HG03571 (cell line): ENCODE data around the gene OAT.

Experiments
- ATAC-seq: cut with Tn5 transposase; IDR thresholded peaks from one replicate; pipeline ENCODE4 v1.9.1; 2021; ENCODE audit not compliant: unreplicated experiment

Gene OAT

DNA sequence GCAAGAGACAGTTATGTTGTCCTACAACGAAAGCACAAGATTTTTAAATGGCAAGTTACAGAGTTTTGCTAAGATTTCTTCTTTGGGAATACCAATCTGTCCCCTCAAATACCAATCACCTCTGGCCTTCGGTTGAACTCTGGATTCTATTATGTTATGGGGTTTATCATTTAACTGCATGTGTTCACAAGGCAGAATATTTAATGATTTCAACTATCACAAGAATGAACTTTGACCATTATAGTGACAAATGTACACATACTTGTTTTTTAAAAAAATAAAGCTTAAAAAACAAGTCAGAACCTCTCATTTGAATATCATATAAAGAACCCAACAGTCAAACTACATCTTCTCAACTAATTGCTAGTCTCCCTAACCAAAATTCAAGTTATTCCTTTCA lies 11.3 kb downstream of the OAT start:
- no peak for ATAC-seq

DNA sequence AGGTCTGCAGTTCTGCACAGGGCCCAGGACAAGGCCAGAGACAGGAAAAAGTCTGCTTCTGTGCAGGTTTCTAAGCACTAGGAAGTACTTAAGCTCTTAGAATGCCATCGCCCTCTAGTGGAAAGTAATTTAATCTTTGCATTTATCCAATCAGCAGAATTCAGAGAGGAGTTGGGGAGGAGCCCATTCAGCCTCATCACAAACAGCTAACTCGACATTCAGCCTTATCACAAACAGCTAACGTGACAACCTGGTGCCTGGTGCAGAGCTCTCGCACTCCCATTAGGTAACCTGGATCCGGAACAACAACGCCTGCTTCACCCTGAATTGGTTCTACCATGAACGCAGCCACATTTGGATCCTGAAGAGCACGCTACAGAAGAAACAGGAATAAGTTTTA lies 15.2 kb downstream of the OAT start:
- peak; percentile 75 for ATAC-seq

DNA sequence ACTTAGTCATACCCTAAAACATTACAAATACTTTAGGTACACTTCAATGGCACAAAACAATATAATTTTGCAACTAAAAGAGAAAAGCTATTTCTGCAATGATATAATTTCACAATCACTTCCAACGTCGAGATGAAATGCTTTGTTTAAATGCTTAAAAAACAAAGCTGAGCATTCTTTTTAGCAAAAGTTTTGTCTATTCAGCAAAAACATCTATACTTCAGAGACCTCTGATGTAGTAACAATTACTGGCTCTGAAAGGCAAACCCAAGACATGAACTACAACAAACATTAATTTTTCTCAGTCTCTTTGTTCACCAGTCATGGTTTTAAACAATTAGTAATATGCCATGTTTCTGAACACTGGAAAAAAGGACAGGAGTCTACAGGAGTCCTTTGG lies 16.4 kb downstream of the OAT start:
- no peak for ATAC-seq

DNA sequence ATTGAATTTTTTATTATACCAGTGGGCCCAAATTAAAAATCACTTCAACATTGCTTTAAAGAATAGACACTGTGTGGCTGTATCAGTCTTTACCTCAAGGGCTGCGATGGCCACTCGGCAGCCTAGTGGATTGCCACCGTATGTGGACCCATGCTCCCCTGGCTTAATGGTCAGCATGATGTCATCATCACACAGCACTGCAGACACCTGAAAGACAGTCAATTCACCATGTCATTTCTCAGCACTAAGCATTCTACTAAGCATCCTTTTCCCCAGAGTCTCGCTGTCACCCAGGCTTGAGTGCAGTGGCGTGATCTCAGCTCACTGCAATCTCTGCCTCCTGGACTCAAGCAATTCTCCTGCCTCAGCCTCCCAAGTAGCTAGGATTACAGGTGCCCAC lies 17.1 kb downstream of the OAT start:
- no peak for ATAC-seq

DNA sequence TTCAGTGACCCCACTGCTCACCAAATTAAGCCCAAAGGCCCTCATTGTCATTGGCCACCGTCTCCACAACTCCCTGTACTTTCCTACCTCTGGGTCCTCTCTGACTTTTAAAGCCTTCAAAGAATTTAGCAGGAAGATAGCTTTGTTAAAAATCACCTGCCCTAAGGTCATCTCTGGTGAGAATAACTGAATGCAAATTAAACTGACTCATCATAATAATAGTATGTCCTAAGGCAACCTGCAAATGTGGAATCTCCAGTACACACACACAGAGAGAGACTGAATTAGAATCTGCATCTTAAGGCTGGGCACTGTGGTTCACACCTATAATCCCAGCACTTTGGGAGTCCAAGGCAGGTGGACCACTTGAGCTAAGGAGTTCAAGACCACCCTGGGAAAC lies 24.1 kb downstream of the OAT start:
- ATAC-seq = no peak

DNA sequence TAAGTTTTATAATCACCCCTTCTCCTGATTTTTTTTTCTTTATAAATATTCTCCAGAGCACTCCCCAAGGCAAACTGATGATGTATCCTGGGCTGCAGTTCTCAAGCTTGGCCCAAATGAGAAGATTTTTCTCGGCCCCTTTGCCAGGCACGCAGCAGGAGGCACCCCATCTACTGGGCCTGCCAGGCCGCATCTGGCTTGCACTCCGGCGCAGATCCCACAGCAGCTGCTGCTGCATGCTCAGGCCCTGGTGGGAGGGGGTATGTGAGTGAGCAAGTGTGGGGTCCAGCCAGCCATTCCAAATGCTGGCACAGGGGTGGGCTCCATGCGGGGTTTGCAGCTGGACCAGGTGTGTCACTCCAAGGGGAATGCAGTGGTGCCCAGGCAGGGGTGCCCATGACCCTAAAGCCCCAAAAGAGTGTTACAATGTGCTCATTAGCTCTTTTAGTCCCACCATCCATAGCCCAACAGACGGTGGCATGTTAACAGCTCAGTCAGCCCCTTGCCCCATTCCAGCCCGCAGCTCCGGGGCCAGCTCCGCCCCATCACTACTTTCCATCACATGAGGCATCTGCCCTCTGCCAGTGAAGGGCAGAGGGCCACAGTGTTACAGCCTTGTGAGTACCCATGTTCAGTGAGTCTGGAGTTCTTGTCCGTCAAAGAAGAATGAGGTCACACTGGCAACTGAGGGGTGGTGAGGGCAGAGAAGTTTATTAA lies 25.9 kb downstream of the OAT start:
- no peak for ATAC-seq

DNA sequence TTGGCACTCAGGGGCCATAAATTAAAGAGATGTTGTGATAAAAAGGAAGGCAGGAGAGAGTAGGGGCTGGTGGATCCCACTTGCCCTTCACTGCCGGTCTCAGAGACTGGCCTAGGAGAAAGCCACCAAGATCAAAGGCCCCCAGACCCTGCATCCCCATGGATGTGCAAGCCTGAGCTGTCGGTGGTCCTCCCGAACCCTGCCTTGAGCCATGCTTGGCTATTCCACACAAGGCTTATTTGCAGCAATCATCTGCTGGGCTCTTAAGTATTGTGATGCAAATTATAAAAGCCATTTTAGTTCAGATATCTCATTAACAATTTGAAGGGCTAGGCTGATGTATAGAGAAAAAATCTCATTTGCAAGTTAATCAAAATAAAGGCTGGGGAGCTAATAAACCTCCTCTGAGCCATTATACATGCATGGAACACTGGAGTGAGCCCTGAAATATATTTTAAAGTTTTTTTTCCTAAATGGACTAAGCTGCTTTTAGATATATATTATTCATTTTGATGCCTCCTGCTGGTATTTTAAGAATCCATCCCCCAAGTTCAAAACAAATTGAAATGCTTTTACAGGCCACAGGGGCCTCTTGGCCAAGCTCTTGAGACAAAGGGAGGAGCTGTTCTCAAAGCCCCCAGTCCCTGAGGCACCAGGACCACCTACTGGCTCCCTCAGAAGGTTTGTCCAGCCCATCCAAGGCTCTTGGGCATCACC lies 28.1 kb downstream of the OAT start:
- no peak for ATAC-seq

DNA sequence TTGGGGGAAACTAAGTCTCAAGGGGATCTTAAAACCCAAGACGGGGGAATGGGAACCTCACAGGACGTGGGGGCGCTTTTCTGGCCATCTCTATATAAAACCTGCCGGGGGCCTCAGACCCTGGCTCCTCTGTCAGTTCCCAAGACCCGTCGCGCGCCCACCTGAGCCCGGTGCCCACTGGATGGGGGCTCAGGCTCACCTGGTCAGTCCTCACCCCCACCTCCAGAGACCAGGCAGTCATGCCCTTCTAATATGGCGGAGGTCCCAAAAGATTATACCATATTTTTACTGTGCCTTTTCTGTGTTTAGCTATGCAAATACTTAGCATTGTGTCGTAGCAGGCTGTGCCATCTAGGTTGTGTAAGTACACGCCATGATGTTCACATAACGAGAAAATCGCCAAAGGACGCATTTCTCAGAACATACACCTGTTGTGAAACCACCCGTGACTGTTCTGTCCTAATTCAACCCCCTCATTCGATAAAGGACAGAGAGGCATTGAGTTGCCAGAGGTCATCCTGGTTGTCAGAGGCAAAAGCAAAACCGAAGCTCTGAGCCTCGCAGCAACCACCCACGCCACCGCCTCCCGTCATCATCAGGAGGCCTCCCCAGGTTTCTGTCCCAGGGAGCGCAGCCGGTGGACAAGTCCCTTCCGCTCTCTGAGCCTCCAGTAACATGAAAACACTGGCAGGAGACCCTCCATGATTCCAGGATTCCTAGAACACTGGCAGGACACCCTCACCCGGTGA lies 28.9 kb downstream of the OAT start:
- ATAC-seq = no peak

DNA sequence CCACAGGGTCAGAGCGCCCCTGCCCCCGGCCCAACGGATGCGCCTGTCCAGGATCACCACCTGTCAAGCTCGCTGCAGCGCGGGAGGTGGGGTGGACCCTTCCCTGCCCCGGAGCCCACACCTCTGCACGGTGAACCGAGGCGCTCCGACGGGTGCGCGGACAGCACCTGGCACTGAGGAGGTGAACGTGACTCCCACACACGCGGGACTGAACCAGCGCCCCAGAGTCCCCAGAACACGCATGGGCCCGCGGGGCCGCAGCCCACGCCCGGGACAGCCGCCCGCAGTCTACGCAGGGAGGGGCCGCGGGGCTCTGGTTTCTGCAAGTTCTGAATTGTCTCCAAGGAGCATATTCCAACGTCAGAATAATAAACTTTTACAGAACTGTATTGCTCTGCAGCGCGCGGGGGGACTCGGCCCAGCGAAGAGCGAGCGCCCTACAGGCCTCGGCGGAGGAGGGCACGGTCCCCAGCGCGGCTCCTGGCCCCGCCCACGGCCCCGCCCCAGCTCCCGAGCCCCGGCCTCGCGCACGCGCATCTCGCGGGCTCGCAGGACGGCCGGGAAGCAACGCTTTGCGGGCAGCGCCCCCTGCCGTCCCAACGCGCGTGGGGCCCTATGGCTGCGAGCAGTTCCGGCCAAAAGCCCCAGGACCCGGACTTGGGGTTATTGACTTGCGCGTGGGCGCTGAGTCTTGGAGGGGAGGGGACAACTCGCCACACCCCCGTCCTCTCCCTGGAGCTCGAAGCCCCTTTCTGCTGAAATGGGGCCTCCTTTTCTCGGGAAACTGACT lies 29.7 kb downstream of the OAT start:
- ATAC-seq = peak; percentile 74

DNA sequence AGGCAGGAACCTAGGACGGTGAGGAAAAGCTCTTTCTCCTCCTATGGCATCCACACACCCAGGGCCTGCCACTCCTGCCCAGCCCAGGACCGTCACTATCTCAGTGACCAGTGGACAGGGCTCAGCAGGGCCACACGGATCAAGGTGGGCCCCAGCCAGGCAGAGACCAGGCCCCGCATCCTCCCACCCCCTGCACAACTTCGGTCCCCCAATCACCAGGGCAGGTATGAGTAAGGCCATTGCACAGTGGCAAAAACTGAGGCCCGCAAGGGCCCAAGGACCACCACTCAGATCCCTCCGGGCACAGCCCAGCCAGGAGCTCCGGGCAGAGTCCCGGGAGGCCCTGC lies 30.3 kb downstream of the OAT start:
- no peak for ATAC-seq

DNA sequence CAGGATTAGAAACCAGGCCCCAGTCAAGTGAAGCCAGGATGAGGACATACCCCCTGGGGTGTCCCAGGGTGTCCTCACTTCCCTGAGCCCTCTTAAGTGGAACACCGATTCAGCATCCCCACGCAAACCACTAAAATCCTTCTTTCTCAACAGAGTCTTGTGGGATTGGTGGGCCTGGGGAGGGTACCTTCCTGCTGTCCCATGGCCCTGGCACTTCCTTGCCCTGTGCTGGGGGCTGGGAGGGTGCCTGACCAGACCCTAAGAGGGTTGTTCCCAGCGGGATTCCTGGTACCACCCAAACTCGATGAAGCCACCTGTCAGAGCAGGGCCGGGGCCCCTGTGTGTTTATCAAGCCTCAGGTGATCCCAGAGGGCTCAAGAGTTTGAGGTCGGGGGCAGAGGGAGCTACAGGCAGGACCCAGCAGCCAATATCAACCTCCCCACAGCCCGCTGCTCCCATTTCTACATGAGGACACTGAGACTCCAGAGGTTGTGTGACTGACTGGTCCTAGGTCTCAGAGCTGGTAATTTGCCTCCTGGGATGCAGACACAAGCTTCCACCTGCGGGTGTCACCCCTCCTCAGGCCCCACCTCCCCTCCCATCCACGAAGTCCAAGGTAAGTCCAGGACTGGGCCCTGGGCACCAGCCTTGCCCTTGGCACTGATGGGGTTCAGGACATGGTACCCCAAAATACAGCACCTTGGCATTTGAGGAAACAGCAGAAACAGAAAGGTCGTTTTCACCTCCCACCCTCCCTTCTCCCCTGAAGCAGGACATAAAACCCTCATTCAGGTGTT lies 31.4 kb downstream of the OAT start:
- no peak for ATAC-seq

DNA sequence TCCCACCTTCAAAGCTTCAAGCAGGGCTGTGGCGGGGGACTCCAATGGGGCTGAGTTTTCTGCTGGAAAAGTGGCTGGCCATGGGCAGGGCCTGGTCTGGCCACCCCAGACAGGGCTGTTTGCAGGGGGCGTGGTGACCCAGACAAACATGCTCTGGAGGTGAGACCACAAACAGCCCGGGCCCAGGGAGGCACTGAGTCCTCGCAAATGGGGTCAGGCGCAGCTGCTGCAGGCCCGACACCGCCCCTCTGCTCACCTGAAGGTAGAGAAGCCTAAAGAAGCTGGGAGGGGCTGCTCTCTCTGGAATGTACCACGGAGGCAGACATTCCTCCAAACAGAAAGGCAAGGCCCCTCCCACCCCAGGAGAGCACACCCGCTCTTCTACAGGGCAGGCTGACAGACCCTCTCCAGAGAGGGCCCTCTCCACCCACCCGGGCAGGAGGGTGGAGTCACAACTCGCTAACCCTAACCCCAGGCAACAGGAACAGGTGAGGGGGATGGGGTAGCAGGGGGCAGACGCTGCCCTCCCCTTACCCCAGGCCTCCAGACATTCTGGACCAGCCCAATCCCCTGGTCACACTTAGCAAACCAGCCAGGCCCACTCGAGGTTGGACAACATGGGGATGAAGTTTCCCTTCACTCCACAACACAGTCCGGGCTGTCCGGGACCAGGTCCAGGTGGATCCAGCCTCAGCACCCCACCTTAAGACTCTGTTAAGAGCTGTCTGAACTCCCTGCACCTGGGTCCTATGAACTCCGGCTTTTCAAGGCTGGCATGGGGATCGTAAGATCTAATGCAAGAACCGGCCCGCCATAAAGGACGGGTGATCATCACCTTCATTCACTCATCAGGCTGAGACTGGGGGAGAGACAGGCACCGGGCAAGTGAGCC lies 32.3 kb downstream of the OAT start:
- ATAC-seq = no peak

DNA sequence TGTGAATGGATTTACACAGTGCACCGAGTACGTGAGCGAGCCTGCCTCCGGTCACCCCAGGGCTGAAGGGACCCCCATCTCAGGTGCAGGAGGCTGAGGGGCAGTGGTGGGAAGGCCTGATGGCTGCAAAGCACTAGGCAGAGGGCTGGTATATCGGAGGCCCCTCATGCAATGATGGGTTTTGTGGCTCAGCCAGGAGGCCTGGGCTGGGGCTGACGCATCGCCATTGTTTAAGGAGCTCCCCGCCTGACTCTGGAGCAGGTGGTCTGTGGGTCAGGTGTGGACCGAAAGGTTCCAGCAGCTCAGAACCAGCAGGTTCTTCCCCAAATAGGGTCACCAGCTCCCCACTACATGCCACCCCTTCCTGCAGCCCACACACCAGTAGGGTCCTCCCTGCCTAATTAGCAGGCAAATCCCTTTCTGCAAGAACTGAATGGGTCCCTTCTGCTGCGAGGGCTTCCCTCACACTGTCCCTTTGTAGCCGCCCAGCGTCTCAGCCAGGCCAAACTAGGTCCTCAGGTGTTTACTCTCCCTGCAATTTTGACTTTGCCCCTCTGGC lies 33.0 kb downstream of the OAT start:
- ATAC-seq = no peak

DNA sequence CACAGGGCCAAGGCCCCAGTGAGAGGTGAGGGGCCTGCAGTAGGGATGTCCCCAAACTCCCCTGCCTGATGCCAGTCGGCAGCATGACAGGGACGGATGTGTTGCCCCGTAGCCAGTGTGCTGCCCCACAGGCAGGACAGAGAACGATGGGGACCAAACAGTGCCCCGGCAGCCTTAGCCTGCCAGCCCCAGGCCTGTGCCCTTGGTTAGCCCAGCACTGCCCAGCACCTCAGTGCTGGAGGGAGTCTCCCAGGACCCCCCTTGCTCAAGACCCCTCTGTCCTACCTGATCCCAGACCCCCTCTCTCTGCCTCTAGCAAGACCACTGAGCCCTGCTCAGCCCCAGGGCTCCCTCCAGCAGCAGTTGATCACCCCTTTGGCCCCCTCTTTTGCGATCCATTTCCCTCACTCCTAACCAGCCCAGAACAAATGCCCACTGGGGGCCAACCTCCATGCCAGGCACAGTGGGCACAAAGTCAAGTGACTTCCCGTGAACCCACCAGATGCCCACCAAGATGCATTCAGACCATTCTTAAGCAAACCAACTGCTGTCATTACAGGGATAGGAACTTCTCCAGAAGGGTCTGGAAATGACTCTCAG lies 34.0 kb downstream of the OAT start:
- no peak for ATAC-seq

DNA sequence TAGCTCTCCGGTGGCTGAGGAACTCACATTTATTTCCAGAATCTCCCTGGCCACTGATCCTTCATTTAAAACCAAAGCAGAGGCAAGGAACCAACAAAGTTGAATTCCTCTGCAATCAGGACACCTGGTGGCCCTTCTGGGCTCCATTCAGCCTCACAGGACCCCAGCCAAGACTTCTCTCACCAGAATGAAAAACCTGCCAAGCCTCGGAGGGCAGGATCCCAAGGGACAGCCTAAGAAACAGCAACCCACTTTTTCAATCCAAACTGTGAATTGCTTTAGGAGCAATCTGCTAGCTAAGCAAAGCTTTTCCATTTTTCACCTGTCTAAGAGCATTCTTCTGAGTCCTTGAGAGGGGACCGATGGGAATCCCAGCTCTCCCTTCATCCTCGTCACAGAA lies 34.6 kb downstream of the OAT start:
- ATAC-seq = no peak

DNA sequence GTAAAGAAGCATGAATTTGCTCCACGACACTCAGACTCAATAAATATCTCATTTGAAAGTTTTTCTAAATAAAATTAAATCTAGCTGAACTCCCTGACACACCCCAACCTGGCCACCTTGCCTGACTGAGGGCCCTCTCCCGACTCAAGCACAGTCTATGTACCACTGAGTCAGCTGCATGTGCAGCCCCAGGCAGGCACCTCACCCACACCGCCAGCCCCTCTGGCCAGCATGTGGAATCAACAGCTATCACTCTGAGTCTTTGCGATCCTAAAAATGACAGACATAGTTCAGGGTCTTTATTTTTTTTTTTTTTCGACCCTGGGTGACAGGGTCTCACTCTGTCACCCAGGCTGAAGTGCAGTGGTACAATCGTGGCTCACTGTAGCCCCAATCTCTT lies 35.2 kb downstream of the OAT start:
- ATAC-seq = no peak

DNA sequence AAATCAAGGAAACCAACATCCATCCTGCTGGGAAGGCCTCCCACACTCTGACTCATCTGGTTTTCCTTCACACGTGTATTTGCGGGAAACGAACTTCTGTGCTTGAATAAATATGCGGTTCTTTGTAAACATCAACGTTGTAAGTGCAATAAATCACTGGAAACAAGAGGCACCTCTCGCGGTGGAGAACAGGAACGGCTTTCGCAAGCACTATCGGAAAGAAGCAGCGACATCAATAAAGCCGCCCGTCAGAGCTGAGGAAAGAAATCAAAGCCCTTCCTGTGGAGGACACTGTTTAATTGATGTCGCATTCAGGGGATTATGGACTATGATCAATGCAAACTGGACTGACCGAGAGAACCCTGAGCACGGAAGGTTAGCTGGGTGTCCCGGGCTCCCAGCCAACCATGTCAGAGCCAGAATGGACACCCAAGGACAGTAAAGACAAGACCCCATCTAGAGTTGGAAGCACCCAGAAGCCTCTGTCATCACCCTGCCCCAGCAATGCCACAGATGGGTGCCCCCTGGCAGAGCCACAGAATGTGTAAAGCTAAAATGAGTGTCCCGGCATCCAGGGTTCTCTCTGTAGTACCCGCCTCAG lies 37.6 kb downstream of the OAT start:
- no peak for ATAC-seq

DNA sequence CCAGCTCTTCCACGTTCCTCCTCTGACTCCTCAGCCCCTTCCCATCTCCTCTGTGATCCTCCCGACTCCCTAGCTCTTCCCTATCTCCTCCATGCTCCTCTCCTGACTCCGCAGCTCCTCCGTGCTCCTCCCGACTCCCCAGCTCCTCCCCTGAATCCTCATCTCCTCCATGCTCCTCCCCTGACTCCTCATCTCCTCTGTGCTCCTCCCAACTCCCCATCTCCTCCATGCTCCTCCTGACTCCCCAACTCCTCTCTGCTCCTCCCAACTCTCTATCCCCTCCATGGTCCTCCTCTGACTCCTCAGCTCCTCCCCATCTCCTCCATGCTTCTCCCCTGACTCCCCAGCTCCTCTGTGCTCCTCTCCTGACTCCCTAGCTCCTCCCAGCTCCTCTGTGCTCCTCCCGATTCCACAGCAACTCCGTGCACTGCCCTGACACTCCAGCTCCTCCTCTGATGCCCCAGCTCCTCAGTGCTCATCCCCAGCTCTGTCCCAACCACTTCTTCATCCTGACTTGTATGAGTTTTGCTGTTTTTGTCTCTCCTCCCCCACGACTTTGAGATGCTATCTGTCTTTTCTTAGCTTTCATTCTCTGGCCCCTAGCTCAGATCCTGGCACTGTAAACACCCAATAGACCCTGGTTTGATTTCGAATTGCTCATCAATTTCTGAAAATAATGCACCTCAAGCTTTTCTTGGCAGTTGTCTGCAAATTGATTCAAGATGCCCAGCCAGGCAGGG lies 38.3 kb downstream of the OAT start:
- no peak for ATAC-seq
